GM19395 (cell line): ENCODE data around the gene PSMC3.
"Not testable (repeated sequence)": the region's sequence is repeated elsewhere in the genome, so short reads cannot be mapped to it uniquely, and the experiment has no call there.

ENCODE experiments used
- ATAC-seq: cut with Tn5 transposase; IDR thresholded peaks from one replicate; pipeline ENCODE4 v1.9.1; 2021; ENCODE audit warnings: mild to moderate bottlenecking, moderate library complexity; ENCODE audit not compliant: unreplicated experiment

The PSMC3 gene

GRCh38 chr11:47426062-47426956, at the start of gene PSMC3:
Gene PSMC3, minus strand, starts transcription at chr11:47426439. Its CDS starts 160 bp downstream, at chr11:47426279.
- ATAC-seq = peak; percentile 86

GRCh38 chr11:47470671-47471070, 44.4 kb upstream of the PSMC3 start:
- ATAC-seq = no peak

- no peak for ATAC-seq
These were observed 43.3 kb upstream of the PSMC3 start for GRCh38 chr11:47469361-47470179.

DNA sequence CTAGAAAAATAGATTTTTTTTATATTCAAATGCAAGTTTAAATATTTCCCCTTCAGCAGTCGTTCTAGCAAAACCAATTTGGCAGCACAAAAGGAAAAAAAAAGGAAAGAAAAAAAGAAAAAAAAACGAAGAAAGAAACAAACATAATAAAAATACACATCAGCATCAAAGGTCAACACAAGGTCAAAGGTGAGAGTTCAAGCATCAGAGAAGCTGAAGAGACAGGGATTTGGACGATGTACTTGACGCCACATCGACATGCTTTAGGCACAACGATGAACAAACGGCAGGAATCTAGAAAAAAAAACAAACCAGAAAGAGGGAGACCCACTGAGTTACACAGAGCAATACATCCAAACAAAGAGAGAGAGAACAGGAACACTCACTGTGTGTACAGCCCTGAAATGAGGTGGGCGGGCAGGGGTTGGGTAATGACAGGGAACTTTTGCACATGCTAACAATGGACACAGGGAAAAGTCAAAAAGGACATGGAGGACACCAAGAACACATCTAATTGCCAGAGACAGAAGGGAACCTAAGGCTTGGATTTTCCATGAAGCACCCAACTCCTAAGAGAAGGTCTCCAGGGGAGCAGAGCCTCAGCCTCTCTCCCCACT, 42.5 kb upstream of the PSMC3 start:
- ATAC-seq = no peak

DNA sequence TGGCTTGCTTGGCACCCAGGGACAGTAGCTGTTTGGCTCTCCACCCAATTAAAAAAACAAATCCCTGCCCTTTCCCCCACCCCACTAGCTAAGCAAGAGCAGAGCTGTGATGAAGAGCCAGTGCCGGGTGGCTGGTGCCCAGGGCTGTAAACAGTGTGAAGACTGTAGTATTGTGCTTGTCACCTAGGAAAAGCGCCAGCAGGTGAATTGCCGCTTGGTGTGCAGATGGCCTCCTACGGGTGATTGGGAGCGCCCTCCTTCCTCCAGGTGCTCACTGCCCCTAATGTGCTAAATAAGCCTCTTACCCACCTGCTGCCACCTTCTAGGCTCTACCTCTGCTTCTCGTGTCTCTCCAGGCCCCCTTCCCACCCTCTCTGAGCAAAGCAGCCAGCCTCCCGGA, 41.1 kb upstream of the PSMC3 start:
- no peak for ATAC-seq

DNA sequence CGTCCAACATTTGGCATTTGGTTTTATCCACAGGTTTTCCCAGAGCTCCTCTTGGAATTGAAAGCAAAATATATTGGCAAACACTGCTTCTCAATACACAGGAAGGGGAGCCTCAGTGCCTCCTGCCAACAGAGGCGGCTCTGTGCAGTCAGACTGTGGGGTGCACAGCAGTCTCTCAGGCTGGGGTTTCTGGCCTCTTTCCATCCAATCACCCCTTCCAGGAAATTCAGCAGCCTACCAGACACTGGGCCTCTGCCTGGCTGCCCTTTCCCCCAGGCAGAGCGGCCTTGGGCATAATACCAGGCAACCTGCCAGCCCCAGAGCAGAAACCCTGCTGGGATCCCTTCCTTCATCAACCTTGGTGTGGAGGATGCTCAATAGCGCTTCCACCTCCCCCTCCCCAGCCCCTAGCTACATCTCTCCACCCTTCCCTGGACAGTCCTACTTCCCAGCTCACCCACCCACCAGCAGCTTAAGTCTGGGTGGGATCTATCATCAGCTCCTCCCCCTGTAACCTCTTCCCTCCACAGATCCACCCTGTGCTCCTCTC, 40.5 kb upstream of the PSMC3 start:
- ATAC-seq = no peak

DNA sequence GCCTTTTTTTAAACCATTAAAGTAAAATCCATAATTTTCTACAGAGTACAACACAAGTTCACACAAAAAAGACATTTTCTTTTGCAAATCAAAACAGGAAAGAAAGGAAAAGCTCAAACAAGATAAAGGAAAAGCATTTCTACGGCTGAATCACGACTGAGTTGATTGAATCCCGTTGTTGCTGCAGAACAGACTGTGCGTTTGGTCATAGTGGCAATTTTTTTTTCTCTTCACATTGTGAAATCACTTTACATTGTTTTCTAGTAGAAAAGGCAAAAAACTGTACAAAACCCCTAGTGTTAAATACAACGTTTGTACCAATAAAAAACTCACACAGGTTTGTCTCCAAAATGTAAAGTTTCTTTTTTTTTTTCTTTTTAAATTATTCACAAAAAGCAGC, 40.0 kb upstream of the PSMC3 start:
- no peak for ATAC-seq

DNA sequence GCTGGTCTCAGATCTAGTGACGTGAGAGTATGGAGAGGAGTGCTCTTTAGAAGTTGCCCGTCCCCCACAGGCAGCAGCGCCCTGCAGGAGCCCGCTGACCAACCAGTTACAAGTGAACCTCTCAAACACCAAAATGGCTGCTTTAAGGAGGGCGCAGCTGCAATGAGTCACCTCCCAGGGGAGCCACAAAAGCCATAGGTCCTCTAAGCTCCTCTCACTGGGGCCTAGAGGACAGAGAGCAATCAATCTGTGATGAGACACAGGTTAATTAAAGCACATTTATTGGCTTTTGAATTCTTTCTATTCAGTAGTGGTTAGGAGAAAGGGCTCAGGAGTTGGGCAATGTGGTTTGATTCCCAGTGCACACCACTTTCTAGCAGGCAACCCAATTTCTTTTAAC, 38.2 kb upstream of the PSMC3 start:
- no peak for ATAC-seq

DNA sequence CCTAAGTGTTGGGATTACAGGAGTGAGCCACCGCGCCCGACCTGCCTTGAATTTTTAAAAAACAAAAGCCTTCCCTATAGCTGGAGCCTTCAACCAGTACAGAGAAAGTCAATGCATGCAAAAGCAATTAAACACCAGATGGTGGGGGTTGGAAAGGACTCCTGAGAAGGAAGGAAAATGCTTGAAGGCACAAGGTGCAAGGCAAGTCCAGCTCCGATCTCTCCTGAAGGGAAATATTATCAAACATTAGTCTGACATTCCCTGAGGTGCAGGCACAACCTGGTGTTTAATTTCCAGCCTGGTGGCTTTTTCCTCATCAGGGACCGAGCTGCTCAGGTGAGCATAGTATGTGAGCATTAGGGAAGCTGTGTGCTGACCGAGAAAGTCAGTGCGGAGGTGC, 35.6 kb upstream of the PSMC3 start:
- no peak for ATAC-seq

GRCh38 chr11:47460571-47461235, 34.5 kb upstream of the PSMC3 start:
- no peak for ATAC-seq

DNA sequence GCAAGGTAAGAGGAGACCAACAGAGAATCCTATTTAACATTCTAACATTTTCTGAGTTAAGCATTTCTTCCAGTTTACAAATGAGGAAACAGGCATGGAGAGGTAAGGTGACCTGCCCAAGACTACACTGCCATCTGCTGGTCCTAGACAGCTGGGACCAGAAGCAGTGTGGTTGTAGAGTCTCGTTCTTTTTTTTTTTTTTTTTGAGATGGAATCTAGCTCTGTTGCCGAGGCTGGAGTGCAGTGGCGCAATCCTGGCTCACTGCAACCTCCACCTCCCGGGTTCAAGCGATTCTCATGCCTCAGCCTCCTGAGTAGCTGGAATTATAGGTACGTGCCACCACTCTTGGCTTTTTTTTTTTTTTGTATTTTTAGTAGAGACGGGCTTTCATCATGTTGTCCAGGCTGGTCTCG, 28.0 kb upstream of the PSMC3 start:
- not testable (repeated sequence) for ATAC-seq

DNA sequence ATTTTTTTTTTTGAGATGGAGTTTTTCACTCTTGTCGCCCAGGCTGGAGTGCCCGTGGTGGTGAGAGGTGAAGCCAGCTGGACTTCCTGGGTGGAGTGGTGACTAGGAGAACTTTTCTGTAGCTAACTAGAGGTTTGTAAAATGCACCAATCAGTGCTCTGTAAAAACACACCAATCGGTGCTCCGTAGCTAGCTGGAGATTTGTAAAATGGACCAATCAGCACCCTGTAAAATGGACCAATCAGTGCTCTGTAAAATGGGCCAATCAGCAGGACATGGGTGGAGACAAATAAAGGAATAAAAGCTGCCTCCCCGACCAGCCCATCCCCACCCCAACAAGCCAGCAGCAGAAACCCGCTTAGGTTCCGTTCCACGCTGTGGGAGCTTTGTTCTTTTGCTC, 27.1 kb upstream of the PSMC3 start:
- no peak for ATAC-seq

GRCh38 chr11:47451990-47452389, 25.8 kb upstream of the PSMC3 start:
- no peak for ATAC-seq

DNA sequence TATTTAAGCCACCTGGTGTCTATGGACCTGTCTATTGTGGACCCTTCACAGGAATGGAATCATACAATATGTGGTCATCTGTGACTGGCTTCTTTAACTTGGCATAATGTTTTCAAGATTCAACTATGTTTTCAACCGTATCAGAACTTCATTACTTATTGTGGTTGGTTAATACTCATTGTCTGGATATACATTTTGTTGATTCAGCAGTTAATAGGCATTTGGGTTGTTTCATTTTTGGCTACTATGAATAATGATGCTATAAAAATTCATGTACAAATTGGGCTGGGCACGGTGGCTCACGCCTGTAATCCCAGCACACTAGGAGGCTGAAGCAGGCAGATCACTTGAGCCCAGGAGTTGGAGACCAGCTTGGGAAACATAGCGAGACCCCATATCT, 25.2 kb upstream of the PSMC3 start:
- no peak for ATAC-seq

- no peak for ATAC-seq
These were observed 23.3 kb upstream of the PSMC3 start for GRCh38 chr11:47449541-47449940.

- ATAC-seq = no peak
These were observed 22.6 kb upstream of the PSMC3 start, which contains the start of gene RAPSN for GRCh38 chr11:47448566-47449427. Gene RAPSN, minus strand, starts transcription at chr11:47449136. Its CDS starts 172 bp downstream, at chr11:47448964.

GRCh38 chr11:47447906-47448305, 21.7 kb upstream of the PSMC3 start:
- no peak for ATAC-seq

- no peak for ATAC-seq
These were observed 20.6 kb upstream of the PSMC3 start for GRCh38 chr11:47446833-47447232.

DNA sequence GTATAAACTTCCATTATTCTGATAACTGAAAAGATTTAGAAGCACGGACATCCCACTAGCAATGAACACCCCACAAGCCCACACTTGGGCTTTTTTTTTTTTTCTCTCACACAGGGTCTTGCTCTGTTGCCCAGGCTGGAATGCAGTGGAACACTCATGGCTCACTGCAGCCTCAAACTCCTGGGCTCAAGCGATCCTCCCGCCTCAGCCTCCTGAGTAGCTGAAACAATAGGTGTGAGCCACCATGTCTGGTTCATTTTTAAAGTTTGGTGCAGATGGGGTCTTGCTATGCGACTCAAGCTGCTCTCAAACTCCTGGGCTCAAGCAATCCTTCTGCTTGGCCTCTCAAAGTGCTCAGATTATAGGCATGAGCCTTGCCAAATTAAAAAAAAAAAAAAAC, 19.6 kb upstream of the PSMC3 start:
- no peak for ATAC-seq

GRCh38 chr11:47443817-47444216, 17.6 kb upstream of the PSMC3 start:
- ATAC-seq = no peak
